Neuronal stem cell (in vitro differentiated cells): ENCODE data around the gene BEAN1.

Experiments used
- DNase-seq: peaks from one replicate; pipeline ENCODE4 v3.0.0-alpha.2; 2013; ENCODE audit warnings: low spot score
- H2AFZ ChIP-seq: one replicate; pipeline ENCODE4 v1.6.1; 2013; ENCODE audit warnings: mild to moderate bottlenecking, low read length, inconsistent platforms
- H2AK5ac ChIP-seq: 2 replicates; pipeline ENCODE4 v1.6.1; 2013; ENCODE audit warnings: low read depth, mild to moderate bottlenecking, inconsistent platforms, low read length, moderate library complexity, mixed read lengths
- H2BK120ac ChIP-seq: 2 replicates; pipeline ENCODE4 v1.6.1; 2013; ENCODE audit warnings: low read depth, mild to moderate bottlenecking, inconsistent platforms, low read length, moderate library complexity, mixed read lengths
- H2BK12ac ChIP-seq: one replicate; pipeline ENCODE4 v1.6.1; 2013; ENCODE audit warnings: low read length, inconsistent platforms
- H2BK15ac ChIP-seq: 2 replicates; pipeline ENCODE4 v1.6.1; 2013; ENCODE audit warnings: mild to moderate bottlenecking, low read length, inconsistent platforms, mixed read lengths
- H2BK5ac ChIP-seq: one replicate; pipeline ENCODE4 v1.6.1; 2013; ENCODE audit warnings: inconsistent platforms, mild to moderate bottlenecking, low read length, moderate library complexity
- H3K14ac ChIP-seq: one replicate; pipeline ENCODE4 v1.6.1; 2013; ENCODE audit warnings: low read length, inconsistent platforms
- H3K18ac ChIP-seq: 2 replicates; pipeline ENCODE4 v1.6.1; 2013; ENCODE audit warnings: low read length, inconsistent platforms
- H3K23ac ChIP-seq: 2 replicates; pipeline ENCODE4 v1.6.1; 2013; ENCODE audit warnings: low read depth, mild to moderate bottlenecking, mixed read lengths, low read length, inconsistent platforms; ENCODE audit not compliant: poor library complexity
- H3K27ac ChIP-seq: replicated peaks from 3 replicates; pipeline ENCODE4 v1.5.1; 2013; ENCODE audit warnings: low read length, inconsistent platforms
- H3K27me3 ChIP-seq, 3 experiments: 2 replicates each; pipeline ENCODE4 v1.6.1; 2013; ENCODE audit warnings: low read length in 3 of 3, mild to moderate bottlenecking in 2 of 3, inconsistent platforms in 1 of 3, low read depth in 1 of 3, mixed read lengths in 1 of 3, moderate library complexity in 1 of 3; ENCODE audit not compliant: control insufficient read depth in 3 of 3, insufficient read depth in 3 of 3
- H3K36me3 ChIP-seq, 2 donors: replicated peaks in 1 of 2; 2 replicates each; pipeline ENCODE4 v1.6.1; 2013; ENCODE audit warnings: low read length in 2 of 2; ENCODE audit not compliant: control insufficient read depth in 2 of 2, insufficient read depth in 2 of 2
- H3K4ac ChIP-seq: 2 replicates; pipeline ENCODE4 v1.6.1; 2013; ENCODE audit warnings: inconsistent platforms, mild to moderate bottlenecking, low read length, moderate library complexity
- H3K4me1 ChIP-seq, 2 donors: 1 replicate in 1 of 2; 2 replicates in 1 of 2; pipeline ENCODE4 v1.6.1; 2013; ENCODE audit warnings: low read length in 2 of 2, low read depth in 1 of 2; ENCODE audit not compliant: control insufficient read depth in 2 of 2, insufficient read depth in 1 of 2
- H3K4me2 ChIP-seq: one replicate; pipeline ENCODE4 v1.6.1; 2013; ENCODE audit warnings: mild to moderate bottlenecking, low read length, inconsistent platforms; ENCODE audit not compliant: insufficient read depth, poor library complexity, severe bottlenecking
- H3K4me3 ChIP-seq, 2 donors: 2 replicates each; pipeline ENCODE4 v1.5.1; 2013; ENCODE audit warnings: low read length in 2 of 2, mild to moderate bottlenecking in 2 of 2, inconsistent platforms in 1 of 2, moderate library complexity in 1 of 2
- H3K79me1 ChIP-seq: one replicate; pipeline ENCODE4 v1.6.1; 2013; ENCODE audit warnings: low read depth, mild to moderate bottlenecking, inconsistent platforms, low read length, moderate library complexity
- H3K9ac ChIP-seq: one replicate; pipeline ENCODE4 v1.6.1; 2013; ENCODE audit warnings: mild to moderate bottlenecking, low read depth, low read length, inconsistent platforms; ENCODE audit not compliant: poor library complexity
- H3K9me3 ChIP-seq, 2 donors: replicated peaks in 1 of 2; 2 replicates each; pipeline versions ENCODE3 to v1.6.1; 2013; ENCODE audit warnings: low read length in 2 of 2, mild to moderate bottlenecking in 2 of 2, inconsistent platforms in 1 of 2, low read depth in 1 of 2, mixed read lengths in 1 of 2, moderate library complexity in 1 of 2; ENCODE audit not compliant: control insufficient read depth in 2 of 2, insufficient read depth in 1 of 2
- H4K8ac ChIP-seq: one replicate; pipeline ENCODE4 v1.6.1; 2013; ENCODE audit warnings: low read depth, mild to moderate bottlenecking, inconsistent platforms, low read length, moderate library complexity
- H4K91ac ChIP-seq: one replicate; pipeline ENCODE4 v1.6.1; 2013; ENCODE audit warnings: low read length, low read depth, mild to moderate bottlenecking, inconsistent platforms; ENCODE audit not compliant: poor library complexity
- WGBS, 2 donors: extraction: QIAGEN DNeasy Blood & Tissue Kit; methylation state at CpG; one replicate each; pipeline ENCODE4 v1.1.7; 2013; ENCODE audit warnings: missing lambda C conversion rate in 2 of 2, mixed read lengths in 1 of 2; ENCODE audit not compliant: insufficient read length in 2 of 2, insufficient replicate concordance in 1 of 2; ENCODE audit errors: extremely low coverage in 2 of 2; 5-methylcytosine and 5-hydroxymethylcytosine counted together

The BEAN1 gene

GRCh38 chr16:66510711-66511601 lies 83.9 kb downstream of the BEAN1 start:
- H4K91ac ChIP-seq, result no peak overlapping the region
- no peaks in the 10 kb centered on the region for H3K79me1 ChIP-seq
- H3K27me3 ChIP-seq, result no peaks in the 10 kb centered on the region
- no peak for DNase-seq
- H2BK15ac ChIP-seq, result no peak overlapping the region
- no peak overlapping the region for H3K9ac ChIP-seq
- no peaks in the 10 kb centered on the region for H3K9me3 ChIP-seq
- peaks cover 16 to 22% of the 10 kb centered on the region in 2 donors for H3K4me1 ChIP-seq
- H3K4me2 ChIP-seq, result no peak overlapping the region
- no peak overlapping the region for H2AFZ ChIP-seq
- no peak overlapping the region for H3K18ac ChIP-seq
- peak overlapping the region; percentile 40 for H3K27ac ChIP-seq
- H2BK12ac ChIP-seq, result no peak overlapping the region
- H3K36me3 ChIP-seq, result peaks cover 2 to 47% of the 10 kb centered on the region in 2 donors
- no peak overlapping the region for H2BK5ac ChIP-seq
- WGBS, 2 donors, result no CpG with 5 or more reads among the region's 12 CpGs
- H2AK5ac ChIP-seq, result peak overlapping the region; percentile 61
- no peak overlapping the region for H3K4ac ChIP-seq
- H3K14ac ChIP-seq, result no peak overlapping the region
- no peak overlapping the region for H3K23ac ChIP-seq
- H3K4me3 ChIP-seq, result no peak overlapping the region
- no peak overlapping the region for H2BK120ac ChIP-seq
- no peak overlapping the region for H4K8ac ChIP-seq

- Histone ChIP-seq H3K27ac (no peak overlapping the region), H2BK5ac (no peak overlapping the region), H3K79me1 (no peaks in the 10 kb centered on the region), H3K4me3 (no peak overlapping the region), H2BK15ac (no peak overlapping the region), H4K91ac (no peak overlapping the region), H2AFZ (no peak overlapping the region), H2BK120ac (no peak overlapping the region), H3K9me3 (no peaks in the 10 kb centered on the region), H3K4me2 (no peak overlapping the region), H2AK5ac (no peak overlapping the region), H3K4me1 (peaks cover 21 to 25% of the 10 kb centered on the region in 2 donors), H3K27me3 (no peaks in the 10 kb centered on the region), H3K14ac (no peak overlapping the region), H3K4ac (no peak overlapping the region), H3K36me3 (peaks cover 2 to 46% of the 10 kb centered on the region in 2 donors), H3K18ac (no peak overlapping the region), H2BK12ac (no peak overlapping the region), H4K8ac (no peak overlapping the region), H3K23ac (no peak overlapping the region), H3K9ac (no peak overlapping the region)
- no peak for DNase-seq
- no CpG with 5 or more reads among the region's 13 CpGs for WGBS, 2 donors
Observed at GRCh38 chr16:66511602-66512271, 84.6 kb downstream of the BEAN1 start.

- Histone ChIP-seq H4K8ac (no peak overlapping the region), H3K4me2 (no peak overlapping the region), H3K4ac (no peak overlapping the region), H3K79me1 (no peaks in the 10 kb centered on the region), H2BK12ac (no peak overlapping the region), H3K18ac (no peak overlapping the region), H3K4me3 (no peak overlapping the region), H4K91ac (no peak overlapping the region), H3K9me3 (no peaks in the 10 kb centered on the region), H2AK5ac (no peak overlapping the region), H3K14ac (no peak overlapping the region), H2BK5ac (no peak overlapping the region), H3K27me3 (no peaks in the 10 kb centered on the region), H3K4me1 (peaks cover 28 to 32% of the 10 kb centered on the region in 2 donors), H3K36me3 (peaks cover 2 to 43% of the 10 kb centered on the region in 2 donors), H2BK120ac (no peak overlapping the region), H2BK15ac (no peak overlapping the region), H3K27ac (no peak overlapping the region), H2AFZ (no peak overlapping the region), H3K9ac (no peak overlapping the region), H3K23ac (no peak overlapping the region)
- WGBS, 2 donors, result no CpG with 5 or more reads among the region's 15 CpGs
- DNase-seq, result no peak
Observed at GRCh38 chr16:66512272-66513110, 85.4 kb downstream of the BEAN1 start.
